Smooth muscle cell (in vitro differentiated cells): Measurements from ENCODE around the gene DNM3. TPM values are rescaled to one million over a fixed set of nuclear protein-coding genes. Genes with fewer than 3 reads are reported as not detected.

Experiments used
- DNase-seq: peaks from one replicate; lab custom pipeline; 2025; ENCODE audit not compliant: unreplicated experiment; lab: John Stamatoyannopoulos, UW
- H2AFZ ChIP-seq: fragments of 200-600 bp; sonication (generic); 2 replicates; pipeline ENCODE4 v1.6.0; 2016; ENCODE audit warnings: antibody characterized with exemption, low read depth, mild to moderate bottlenecking
- H3F3A ChIP-seq: fragments of 200-600 bp; sonication (generic); 2 replicates; pipeline ENCODE4 v1.6.0; 2017; ENCODE audit warnings: antibody characterized with exemption, low read depth
- H3K27ac ChIP-seq: fragments of 200-600 bp; sonication (generic); 2 replicates; pipeline ENCODE4 v1.5.1; 2016; ENCODE audit warnings: low read depth, mild to moderate bottlenecking
- H3K27me3 ChIP-seq: fragments of 200-600 bp; sonication (generic); 2 replicates; pipeline ENCODE4 v1.6.1; 2016; ENCODE audit warnings: low read depth, mild to moderate bottlenecking
- H3K36me3 ChIP-seq: fragments of 200-600 bp; sonication (generic); 2 replicates; pipeline ENCODE4 v1.5.1; 2016; ENCODE audit warnings: low read depth
- H3K4me1 ChIP-seq: fragments of 200-600 bp; sonication (generic); 2 replicates; pipeline ENCODE4 v1.5.1; 2016; ENCODE audit warnings: low read depth
- H3K4me2 ChIP-seq: fragments of 200-600 bp; sonication (generic); 2 replicates; pipeline ENCODE4 v1.6.0; 2016; ENCODE audit warnings: mild to moderate bottlenecking
- H3K4me3 ChIP-seq: fragments of 200-600 bp; sonication (generic); 2 replicates; pipeline ENCODE4 v1.5.1; 2016; ENCODE audit warnings: mild to moderate bottlenecking
- H3K79me2 ChIP-seq: fragments of 200-600 bp; sonication (generic); 2 replicates; pipeline ENCODE4 v1.6.0; 2016; ENCODE audit warnings: low read depth, mild to moderate bottlenecking
- H3K9ac ChIP-seq: fragments of 200-600 bp; sonication (generic); 2 replicates; pipeline ENCODE4 v1.6.0; 2016; ENCODE audit warnings: low read depth
- H3K9me3 ChIP-seq: fragments of 200-600 bp; sonication (generic); replicated peaks from 2 replicates; pipeline ENCODE4 v1.5.1; 2016; ENCODE audit warnings: low read depth
- H4K20me1 ChIP-seq: fragments of 200-600 bp; sonication (generic); 2 replicates; pipeline ENCODE4 v1.6.0; 2016; ENCODE audit warnings: low read depth
- CTCF ChIP-seq: fragments of 200-600 bp; sonication (generic); IDR thresholded peaks from 2 replicates; pipeline ENCODE4 v1.5.1; 2017; ENCODE audit warnings: borderline replicate concordance, mild to moderate bottlenecking, antibody characterized with exemption; ENCODE audit not compliant: insufficient read depth, poor library complexity, severe bottlenecking
- WGBS: methylation state at CpG from one replicate; pipeline ENCODE4 v1.1.7; 2016; ENCODE audit warnings: low lambda C conversion rate; 5-methylcytosine and 5-hydroxymethylcytosine counted together
- polyA plus RNA-seq: library from polyadenylated mRNA; unstranded; fragments of >200 nt; fragmentation: Nextera tagmentation; extraction: Ambion mirVana; gene quantifications from 2 replicates; pipeline ENCODE4 v1.2.1, GENCODE V29; 2016
- total RNA-seq: library from RNA; depleted of rRNA; stranded (reverse); fragments of >200 nt; gene quantifications from 2 replicates; pipeline ENCODE4 v1.2.3, GENCODE V29; 2014

DNM3 gene
- total and polyA plus RNA-seq, 2 experiments from 2014 or later = 1.7 to 3.0 TPM

DNA sequence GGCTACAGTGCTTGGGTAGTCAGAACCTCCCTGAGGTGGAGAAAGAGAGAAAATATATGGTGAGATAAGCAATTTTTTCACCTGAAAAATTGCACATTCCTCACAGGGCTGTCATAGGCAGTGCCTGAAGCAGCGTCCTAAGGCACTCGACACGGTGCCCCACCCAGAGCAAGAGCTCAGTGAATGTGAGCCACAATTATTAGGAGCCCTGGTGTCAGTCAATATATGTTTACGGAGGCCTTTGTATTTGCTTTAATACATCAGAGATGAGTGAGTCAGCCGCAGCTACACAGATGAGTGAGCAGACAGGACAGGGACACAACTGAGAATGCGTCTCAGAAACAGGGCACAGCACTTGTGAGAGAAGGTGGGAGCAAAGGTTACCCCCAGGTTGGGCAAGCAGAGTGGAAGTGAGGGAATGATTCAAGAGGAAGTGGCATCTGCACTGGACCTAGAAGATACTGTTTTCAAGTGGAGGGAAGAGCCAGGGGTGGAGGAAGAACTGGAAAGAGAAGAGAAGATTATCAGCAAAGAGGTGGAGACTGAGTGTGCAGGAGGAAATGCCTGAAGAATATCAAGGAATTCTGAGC is 607.8 kb downstream of the DNM3 start:
- Histone ChIP-seq H3K79me2 (no peaks in the 10 kb centered on the region), H3K9me3 (no peaks in the 10 kb centered on the region), H3K27ac (peak overlapping the region; percentile 78), H3K4me1 (peaks cover 31% of the 10 kb centered on the region), H3K27me3 (no peaks in the 10 kb centered on the region), H3K9ac (no peak overlapping the region), H3K4me3 (no peak overlapping the region), H4K20me1 (no peaks in the 10 kb centered on the region), H3F3A (peaks cover 21% of the 10 kb centered on the region), H3K36me3 (no peaks in the 10 kb centered on the region), H2AFZ (peak overlapping the region; percentile 82), H3K4me2 (no peak overlapping the region)
- no peak for TF ChIP-seq CTCF
- DNase-seq = no peak
- 50% methylated on average over 6 of the region's 6 CpGs for WGBS

- Histone ChIP-seq H3K4me2 (peak overlapping the region; percentile 77), H3K9ac (no peak overlapping the region), H3F3A (peaks cover 21% of the 10 kb centered on the region), H3K4me1 (peaks cover 31% of the 10 kb centered on the region), H3K4me3 (no peak overlapping the region), H2AFZ (peak overlapping the region; percentile 82), H4K20me1 (no peaks in the 10 kb centered on the region), H3K9me3 (no peaks in the 10 kb centered on the region), H3K36me3 (no peaks in the 10 kb centered on the region), H3K79me2 (no peaks in the 10 kb centered on the region), H3K27me3 (no peaks in the 10 kb centered on the region), H3K27ac (peak overlapping the region; percentile 78)
- DNase-seq = peak; percentile 10
- peak; percentile 74 for TF ChIP-seq CTCF
- 51% methylated on average over 18 of the region's 18 CpGs for WGBS
These were observed 608.6 kb downstream of the DNM3 start for GRCh38 chr1:172449585-172450523.

GRCh38 chr1:172450524-172450885 is 609.2 kb downstream of the DNM3 start:
- Histone ChIP-seq H4K20me1 (no peaks in the 10 kb centered on the region), H2AFZ (peak overlapping the region; percentile 44), H3F3A (peaks cover 21% of the 10 kb centered on the region), H3K4me3 (no peak overlapping the region), H3K9me3 (no peaks in the 10 kb centered on the region), H3K4me2 (peak overlapping the region; percentile 77), H3K36me3 (no peaks in the 10 kb centered on the region), H3K27ac (peak overlapping the region; percentile 61), H3K79me2 (no peaks in the 10 kb centered on the region), H3K9ac (no peak overlapping the region), H3K4me1 (peaks cover 31% of the 10 kb centered on the region), H3K27me3 (no peaks in the 10 kb centered on the region)
- no peak for DNase-seq
- 53% methylated on average over 7 of the region's 7 CpGs for WGBS
- TF ChIP-seq CTCF = no peak
